GM23248 (cell line): ENCODE data around the gene MEGF11.

Experiments used
- EZH2 ChIP-seq: fragments of 200-600 bp; sonication (generic); IDR thresholded peaks from 2 replicates; pipeline ENCODE4 v1.6.1; 2018; ENCODE audit warnings: antibody characterized with exemption, mild to moderate bottlenecking; ENCODE audit not compliant: insufficient read depth, poor library complexity, severe bottlenecking
- EZH2phosphoT487 ChIP-seq: fragments of 200-600 bp; sonication (generic); IDR thresholded peaks from 2 replicates; pipeline ENCODE4 v1.6.1; 2018; ENCODE audit warnings: antibody characterized with exemption, moderate library complexity, mild to moderate bottlenecking, low read depth; ENCODE audit not compliant: insufficient read depth

DNA sequence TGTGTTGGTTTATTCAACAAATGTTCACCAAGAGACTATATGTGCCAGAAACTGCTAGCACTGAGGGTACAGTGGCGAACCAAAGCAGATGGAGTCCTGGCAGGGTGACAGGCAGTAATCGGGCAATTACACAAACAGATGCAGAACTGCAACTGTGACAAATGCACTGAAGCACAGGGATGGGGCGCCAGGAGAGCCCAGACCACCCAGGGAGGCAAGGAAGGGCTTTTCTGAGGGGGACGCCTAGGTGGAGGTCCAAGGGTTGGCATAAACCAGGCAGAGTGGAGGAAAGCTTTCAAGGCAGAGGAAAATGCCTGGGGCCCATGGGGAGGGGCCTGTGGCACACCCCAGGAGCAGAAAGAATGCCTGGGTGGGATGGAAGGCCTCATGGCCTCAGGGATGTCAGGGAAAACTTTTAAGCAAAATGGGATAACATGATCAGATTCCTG is 45.3 kb upstream of the MEGF11 start:
- TF ChIP-seq EZH2phosphoT487 (no peak), EZH2 (no peak)
